GM10266 (cell line): ENCODE data around the gene AATK.
"Not testable (repeated sequence)": the region's sequence is repeated elsewhere in the genome, so short reads cannot be mapped to it uniquely, and the experiment has no call there.

Experiments
- DNase-seq: peaks from one replicate; pipeline ENCODE4 v3.0.0; 2012; ENCODE audit errors: extremely low spot score
- CTCF ChIP-seq: IDR thresholded peaks from 2 replicates; pipeline ENCODE4 v1.5.1; 2012; ENCODE audit warnings: mild to moderate bottlenecking, low read depth; ENCODE audit not compliant: control insufficient read depth, insufficient read depth; ENCODE audit errors: missing control alignments

AATK gene

GRCh38 chr17:81085420-81085911, 80.6 kb downstream of the AATK start:
- TF ChIP-seq CTCF, result no peak
- no peak for DNase-seq

DNA sequence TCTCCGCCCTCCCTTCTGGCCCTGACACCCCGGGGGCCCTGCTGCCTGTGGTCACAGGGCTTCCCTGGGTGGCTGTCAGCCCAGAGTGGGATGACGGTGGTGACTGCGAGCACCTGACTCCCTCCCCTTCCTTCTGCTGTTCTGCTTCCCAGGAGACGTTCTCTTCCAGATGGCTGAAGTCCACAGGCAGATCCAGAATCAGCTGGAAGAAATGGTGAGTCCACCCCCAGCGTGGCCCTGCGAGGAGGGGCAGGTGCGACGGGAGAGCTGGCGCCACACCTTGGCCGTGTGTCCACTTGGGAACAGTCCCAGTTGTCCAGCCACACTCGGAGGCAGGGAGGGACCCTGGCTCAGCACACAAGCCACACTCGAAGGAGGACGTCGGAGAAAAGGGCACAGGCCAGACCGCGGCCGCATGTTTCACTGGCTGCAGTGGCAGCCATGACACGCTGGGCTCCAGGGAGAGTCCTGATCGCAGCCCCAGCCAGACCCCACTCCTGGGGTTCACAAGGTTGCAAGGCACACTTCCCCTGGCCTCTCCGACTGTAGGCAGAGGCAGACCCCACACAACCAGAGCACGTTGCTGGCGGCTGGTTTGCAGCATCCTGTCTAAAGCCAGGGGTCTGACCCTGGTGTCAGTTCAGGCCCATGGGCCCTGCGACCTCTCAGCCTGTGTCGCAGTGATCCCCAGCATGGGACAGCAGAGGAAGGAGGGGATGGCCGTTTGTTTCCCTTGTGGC, 81.2 kb downstream of the AATK start:
- no peak for TF ChIP-seq CTCF

GRCh38 chr17:81083125-81083765, 82.8 kb downstream of the AATK start:
- no peak for DNase-seq
- TF ChIP-seq CTCF, result no peak

More for the DNA sequence above, 81.2 kb downstream of the AATK start:
- no peak for DNase-seq

DNA sequence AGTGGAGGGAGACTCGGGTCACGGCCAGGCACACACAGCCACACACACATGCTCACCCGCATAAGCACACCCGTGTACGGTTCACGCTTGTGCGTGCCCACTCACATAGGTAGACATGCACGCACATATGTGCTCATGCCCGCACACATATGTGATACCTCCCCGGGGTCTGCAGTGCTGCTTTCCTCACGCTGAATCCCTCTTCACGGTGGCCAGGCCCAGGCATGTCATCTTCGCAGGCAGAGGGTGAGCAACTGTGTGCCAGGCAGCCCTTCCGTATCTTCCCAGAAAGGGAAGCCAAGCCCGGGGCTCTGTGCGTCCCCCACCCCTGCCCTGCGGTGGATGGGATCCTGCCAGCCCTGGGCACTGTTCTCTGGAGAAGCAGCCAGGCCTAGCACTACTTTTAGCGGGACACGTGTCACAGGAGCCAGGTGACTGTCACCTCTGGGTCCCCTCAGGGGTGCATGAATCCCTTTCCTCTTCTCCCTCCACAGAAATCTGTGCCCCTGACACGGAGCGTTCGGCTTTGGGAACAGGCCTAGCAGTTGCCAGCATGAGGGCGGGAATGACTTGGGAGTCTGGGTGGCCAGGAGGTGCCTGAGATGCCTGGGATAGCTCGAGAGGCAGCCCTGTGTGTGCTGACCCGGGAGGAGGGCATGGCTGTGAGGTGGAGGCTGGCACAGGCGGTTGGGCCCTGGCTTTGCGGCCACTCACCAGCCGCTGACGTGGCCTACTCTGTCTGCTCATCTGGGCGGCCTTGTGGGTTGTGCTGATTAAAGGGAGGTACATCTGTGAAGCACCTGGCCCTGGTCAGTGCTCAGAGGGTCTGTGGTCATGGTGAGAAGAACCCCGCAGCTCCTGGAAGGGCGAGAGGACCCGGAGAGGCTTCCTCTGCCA, 83.6 kb downstream of the AATK start:
- no peak for DNase-seq
- TF ChIP-seq CTCF, result no peak

DNA sequence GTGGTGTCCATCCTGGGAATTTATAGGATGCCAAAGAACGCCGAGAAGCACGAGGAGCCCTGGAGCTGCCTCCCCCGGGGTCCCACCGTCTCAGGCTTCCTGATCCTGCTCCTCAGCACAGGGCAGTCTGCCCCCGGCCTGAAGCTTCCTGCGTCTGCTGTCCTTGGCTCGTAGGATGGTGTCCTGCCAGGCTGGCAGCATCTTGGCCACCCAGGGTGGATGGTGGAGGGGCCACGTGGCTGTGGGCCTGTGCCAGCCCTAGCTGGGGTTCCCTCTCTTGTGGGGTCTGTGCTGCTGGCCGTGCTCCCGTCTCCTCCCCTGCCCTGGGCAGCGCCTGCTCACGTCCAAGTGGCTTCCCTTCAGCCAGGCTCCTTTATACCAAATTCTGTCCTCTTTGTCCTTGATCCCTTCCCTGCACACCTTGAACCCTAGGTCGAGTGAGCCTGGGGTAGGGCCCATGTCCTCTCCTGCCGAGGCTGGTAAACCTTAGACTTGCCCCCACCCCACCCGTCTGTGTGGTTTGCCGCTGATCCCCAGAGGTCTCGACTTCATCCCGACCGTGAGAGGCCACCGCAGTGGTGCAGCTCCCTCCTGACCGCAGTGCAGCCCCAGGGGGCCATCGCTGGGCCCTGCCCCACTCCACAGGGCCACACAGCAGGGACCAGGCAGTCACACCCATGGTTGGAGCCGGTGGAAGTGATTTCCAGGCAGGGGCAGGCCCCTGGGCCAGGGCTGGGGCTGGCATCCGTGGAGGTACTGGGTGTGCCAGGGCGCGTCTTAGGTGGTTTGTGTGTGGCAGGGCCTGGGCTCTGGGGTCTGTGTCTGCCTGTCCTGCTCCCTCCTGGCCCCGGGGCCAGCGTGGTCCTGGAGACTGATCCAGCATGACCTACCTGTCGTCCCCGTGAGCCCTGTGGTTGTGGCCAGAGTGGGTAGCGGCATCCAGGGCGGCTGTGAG, 84.5 kb downstream of the AATK start:
- no peak for DNase-seq
- TF ChIP-seq CTCF, result no peak

DNA sequence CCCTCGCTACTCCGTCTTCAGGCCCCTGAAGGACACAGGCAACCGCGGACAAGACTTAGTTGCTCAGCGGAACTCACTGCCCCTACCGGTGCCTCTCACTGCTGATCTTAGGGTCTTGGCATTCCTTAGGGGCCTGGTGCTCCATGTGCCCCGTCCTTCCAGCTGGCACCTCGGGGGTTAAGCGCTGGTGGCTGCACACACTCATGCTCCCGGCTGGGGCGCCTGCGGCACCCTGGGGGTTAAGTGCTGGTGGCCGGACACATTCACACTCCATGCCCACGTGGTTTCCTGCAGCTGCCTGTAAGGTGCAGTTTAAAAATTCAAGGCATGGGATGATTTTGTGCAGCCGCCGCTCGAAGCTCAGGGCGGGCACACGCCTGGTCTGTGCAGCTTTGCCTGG, 86.0 kb downstream of the AATK start:
- TF ChIP-seq CTCF, result no peak
- no peak for DNase-seq

DNA sequence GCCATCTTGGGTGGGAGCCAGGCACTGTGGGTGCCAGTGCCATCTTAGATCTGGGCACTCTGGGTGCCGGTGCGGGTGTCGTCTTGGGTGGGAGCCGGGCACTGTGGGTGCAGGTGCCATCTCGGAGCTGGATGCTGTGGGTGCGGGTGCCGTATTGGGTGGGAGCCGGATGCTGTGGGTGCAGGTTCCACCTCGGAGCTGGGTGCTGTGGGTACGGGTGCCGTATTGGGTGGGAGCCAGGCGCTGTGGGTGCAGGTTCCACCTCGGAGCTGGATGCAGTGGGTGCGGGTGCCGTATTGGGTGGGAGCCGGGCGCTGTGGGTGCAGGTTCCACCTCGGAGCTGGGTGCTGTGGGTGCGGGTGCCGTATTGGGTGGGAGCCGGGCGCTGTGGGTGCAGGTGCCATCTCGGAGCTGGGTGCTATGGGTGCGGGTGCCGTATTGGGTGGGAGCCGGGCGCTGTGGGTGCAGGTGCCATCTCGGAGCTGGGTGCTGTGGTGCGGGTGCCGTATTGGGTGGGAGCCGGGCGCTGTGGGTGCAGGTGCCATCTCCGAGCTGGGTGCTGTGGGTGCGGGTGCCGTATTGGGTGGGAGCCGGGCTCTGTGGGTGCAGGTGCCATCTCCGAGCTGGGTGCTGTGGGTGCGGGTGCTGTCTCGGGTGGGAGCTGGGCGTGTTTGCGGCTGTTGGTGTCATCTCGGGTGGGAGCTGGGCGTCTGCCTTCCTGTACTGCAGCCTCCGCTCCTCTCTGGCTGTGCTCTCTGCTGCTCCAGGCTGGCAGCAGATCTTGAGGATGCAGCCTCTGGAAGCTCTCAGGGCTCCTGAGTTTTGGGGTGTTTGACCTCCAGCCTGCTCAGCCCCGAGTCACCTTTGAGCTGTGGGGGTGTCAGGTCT, 87.8 kb downstream of the AATK start:
- not testable (repeated sequence) for DNase-seq
